ENCODE data around the gene TBC1D16. TPM values are rescaled to one million over a fixed set of nuclear protein-coding genes. Genes with fewer than 3 reads are reported as not detected.

The TBC1D16 gene
- total RNA-seq, 1 donor from 2014 or later = 21.2 TPM

DNA sequence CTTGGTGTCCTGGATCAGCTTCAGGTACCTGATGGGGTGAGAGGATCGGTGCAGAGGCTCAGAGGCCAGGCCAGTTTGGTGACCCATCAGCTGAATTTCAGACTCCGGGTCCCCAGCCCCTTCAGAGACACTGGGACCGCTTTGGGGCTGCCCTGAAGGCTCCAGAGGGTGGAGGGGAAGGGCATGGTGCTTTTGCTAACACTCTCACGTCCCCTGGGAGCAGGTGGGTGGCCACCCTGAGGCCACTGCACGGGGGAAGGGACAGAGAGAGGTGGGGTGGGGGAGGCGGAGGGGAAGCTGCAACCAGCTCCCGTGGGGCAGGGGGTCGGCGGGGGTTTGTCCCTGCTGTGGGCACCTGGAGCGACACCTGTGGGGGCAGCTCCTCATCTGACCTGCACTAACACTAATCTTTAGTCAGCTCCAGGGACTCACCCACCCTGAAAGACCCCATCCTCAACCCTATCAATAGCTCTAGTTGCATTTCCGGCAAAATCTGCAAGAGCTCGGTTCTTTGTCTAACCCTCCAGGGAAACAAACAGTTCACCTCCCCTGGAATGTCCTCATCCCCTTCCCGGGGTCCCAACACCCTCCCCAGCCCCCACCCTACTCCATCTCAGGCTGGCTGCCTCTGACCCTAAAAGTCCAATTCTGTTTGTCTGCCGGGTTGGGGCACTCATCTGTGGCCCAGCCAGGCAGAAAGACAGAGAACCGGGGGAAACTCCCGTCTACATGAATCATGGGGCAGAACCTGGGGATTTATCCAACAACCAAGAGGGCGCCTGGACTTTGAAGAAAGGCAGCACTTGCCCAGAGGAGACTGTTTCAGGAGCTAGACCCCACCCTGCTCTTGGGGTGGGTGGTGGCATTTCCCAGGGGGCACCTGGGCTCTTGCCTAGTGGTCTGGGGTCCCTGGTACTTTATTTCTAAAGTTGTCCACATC, 104.5 kb downstream of the TBC1D16 start:
- Histone ChIP-seq H3K9me3 (ENCODE audit: low read depth) (no peaks in the 10 kb centered on the region), H3F3A (ENCODE audit: low read depth) (peaks cover 34% of the 10 kb centered on the region), H3K4me1 (peaks cover 16% of the 10 kb centered on the region), H3K36me3 (no peaks in the 10 kb centered on the region), H3K4me3 (peak overlapping the region; percentile 68), H3K9ac (no peak overlapping the region), H2AFZ (replicated peaks) (no peak overlapping the region), H3K27me3 (peaks cover 60% of the 10 kb centered on the region), H3K79me2 (ENCODE audit: low read depth) (no peaks in the 10 kb centered on the region), H3K4me2 (peak overlapping the region; percentile 96), H3K27ac (no peak overlapping the region), H4K20me1 (ENCODE audit: low read depth) (peaks cover 2% of the 10 kb centered on the region)
- H3K27ac Mint-ChIP-seq = no peak overlapping the region
- peak overlapping the region; percentile 72 for H3K4me3 Mint-ChIP-seq
- H3K27me3 Mint-ChIP-seq (ENCODE audit: insufficient read depth, low read depth) = peaks cover 18% of the 10 kb centered on the region
- TF ChIP-seq, protein P1, sequence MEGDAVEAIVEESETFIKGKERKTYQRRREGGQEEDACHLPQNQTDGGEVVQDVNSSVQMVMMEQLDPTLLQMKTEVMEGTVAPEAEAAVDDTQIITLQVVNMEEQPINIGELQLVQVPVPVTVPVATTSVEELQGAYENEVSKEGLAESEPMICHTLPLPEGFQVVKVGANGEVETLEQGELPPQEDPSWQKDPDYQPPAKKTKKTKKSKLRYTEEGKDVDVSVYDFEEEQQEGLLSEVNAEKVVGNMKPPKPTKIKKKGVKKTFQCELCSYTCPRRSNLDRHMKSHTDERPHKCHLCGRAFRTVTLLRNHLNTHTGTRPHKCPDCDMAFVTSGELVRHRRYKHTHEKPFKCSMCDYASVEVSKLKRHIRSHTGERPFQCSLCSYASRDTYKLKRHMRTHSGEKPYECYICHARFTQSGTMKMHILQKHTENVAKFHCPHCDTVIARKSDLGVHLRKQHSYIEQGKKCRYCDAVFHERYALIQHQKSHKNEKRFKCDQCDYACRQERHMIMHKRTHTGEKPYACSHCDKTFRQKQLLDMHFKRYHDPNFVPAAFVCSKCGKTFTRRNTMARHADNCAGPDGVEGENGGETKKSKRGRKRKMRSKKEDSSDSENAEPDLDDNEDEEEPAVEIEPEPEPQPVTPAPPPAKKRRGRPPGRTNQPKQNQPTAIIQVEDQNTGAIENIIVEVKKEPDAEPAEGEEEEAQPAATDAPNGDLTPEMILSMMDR (IDR thresholded peaks at IDR 0.05) = no peak
- TF ChIP-seq EZH2 (IDR thresholded peaks at IDR 0.05) (no peak), EZH2phosphoT487 (IDR thresholded peaks at IDR 0.05) (no peak)
- DNase-seq (ENCODE audit: low spot score) = peak; percentile 46
- H3K4me1 Mint-ChIP-seq = peaks cover 33% of the 10 kb centered on the region
- H3K36me3 Mint-ChIP-seq = no peaks in the 10 kb centered on the region
- H3K9me3 Mint-ChIP-seq = no peaks in the 10 kb centered on the region

DNA sequence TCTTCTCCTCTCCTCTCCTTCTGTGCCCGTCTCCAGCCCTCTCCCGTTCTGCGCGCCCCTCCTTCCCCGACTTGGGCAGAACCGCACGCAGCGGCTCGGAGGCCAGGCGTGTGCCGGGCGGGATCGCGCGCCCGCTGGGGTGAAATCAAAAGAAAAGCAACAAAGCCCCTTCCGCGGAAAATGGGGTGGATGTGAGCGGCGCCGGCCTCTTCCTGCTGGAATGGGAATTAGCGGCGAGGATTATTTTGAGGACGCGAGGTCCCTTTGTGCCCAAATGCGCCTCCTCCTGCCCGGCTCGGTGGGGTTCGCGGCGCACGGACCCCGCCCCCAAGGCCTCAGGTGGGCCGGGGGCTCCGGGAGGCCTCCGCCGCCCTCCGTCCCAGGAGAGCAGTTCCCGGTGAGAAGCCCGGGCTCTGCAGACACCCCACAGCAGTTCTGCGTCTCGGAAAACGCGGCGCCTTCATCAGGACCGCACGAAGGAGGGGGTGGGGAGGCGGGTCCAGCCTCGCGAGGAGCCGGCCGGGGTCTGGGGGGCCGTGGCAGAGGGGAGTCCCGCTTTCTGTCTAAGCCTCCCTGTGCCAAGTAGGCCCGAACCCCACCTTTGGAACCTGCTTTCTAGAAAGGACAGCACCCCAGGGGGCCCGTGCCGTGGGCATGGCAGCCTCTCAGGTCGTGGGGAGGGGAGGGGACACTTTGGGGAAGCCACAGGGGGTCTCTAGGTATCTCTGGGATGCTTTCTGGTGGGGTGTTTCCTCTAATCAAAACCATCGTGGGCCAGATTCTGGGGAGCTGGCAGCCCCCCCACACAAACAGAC, 105.4 kb downstream of the TBC1D16 start:
- Mint-ChIP-seq H3K4me1 (peaks cover 29% of the 10 kb centered on the region), H3K4me3 (peak overlapping the region; percentile 73), H3K27me3 (ENCODE audit: insufficient read depth, low read depth) (peaks cover 18% of the 10 kb centered on the region), H3K36me3 (no peaks in the 10 kb centered on the region), H3K9me3 (no peaks in the 10 kb centered on the region), H3K27ac (no peak overlapping the region)
- Histone ChIP-seq H3F3A (ENCODE audit: low read depth) (peaks cover 34% of the 10 kb centered on the region), H4K20me1 (ENCODE audit: low read depth) (no peaks in the 10 kb centered on the region), H3K4me3 (peak overlapping the region; percentile 68), H3K27me3 (peaks cover 64% of the 10 kb centered on the region), H3K4me2 (peak overlapping the region; percentile 96), H3K27ac (no peak overlapping the region), H3K4me1 (peaks cover 16% of the 10 kb centered on the region), H3K36me3 (no peaks in the 10 kb centered on the region), H3K79me2 (ENCODE audit: low read depth) (no peaks in the 10 kb centered on the region), H3K9me3 (ENCODE audit: low read depth) (no peaks in the 10 kb centered on the region), H2AFZ (replicated peaks) (peak overlapping the region; percentile 85), H3K9ac (peak overlapping the region; percentile 42)
- TF ChIP-seq EZH2phosphoT487 (IDR thresholded peaks at IDR 0.05) = peak; percentile 45
- no peak for TF ChIP-seq EZH2 (IDR thresholded peaks at IDR 0.05)
- TF ChIP-seq, protein P1 (IDR thresholded peaks at IDR 0.05) = no peak
- DNase-seq (ENCODE audit: low spot score) = peak; percentile 88

DNA sequence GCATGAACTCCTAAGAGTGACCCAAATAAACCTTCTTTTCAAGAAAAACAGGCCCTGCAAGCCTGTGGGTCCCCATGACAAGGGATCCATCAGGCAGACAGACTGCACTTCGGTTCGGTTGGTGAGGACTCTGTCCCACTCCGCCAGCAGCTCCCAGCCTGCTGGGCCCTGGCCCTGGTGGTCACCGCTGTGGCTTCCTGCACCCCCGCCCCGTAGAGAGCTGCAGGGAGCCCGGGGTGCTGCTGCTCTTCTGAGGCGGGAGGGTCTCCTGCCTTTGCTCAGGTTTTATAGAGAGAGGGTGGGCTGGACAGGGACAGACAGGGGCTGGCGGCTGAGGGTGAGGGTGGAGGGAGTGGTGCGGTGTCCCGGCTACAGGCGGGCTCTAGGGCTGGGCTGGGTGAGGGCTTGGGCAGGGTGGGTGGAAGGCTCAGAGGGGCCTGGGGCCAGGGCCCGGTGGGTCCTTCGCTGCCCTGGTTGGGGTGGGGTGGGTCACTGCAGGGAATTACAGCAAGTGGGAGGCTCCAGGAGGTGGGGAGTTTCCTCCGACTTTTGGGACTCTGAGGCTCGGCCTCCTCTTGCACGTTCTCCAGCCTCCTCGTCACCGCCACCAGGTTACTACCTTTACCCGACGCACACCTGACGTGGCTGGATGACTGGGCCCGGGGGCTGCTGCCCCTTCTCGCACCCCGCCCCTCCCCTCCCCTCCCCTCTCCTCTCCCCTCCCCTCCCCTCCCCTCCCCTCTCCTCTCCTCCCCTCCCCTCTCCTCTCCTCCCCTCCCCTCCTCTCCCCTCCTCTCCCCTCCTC, 106.2 kb downstream of the TBC1D16 start:
- Histone ChIP-seq H4K20me1 (ENCODE audit: low read depth) (peaks cover 4% of the 10 kb centered on the region), H3K79me2 (ENCODE audit: low read depth) (no peaks in the 10 kb centered on the region), H3K4me2 (peak overlapping the region; percentile 96), H2AFZ (replicated peaks) (no peak overlapping the region), H3K27me3 (peaks cover 64% of the 10 kb centered on the region), H3K9ac (no peak overlapping the region), H3K9me3 (ENCODE audit: low read depth) (no peaks in the 10 kb centered on the region), H3K36me3 (no peaks in the 10 kb centered on the region), H3K4me3 (peak overlapping the region; percentile 68), H3F3A (ENCODE audit: low read depth) (peaks cover 34% of the 10 kb centered on the region), H3K4me1 (peaks cover 16% of the 10 kb centered on the region), H3K27ac (no peak overlapping the region)
- DNase-seq (ENCODE audit: low spot score) = peak; percentile 43
- no peaks in the 10 kb centered on the region for H3K9me3 Mint-ChIP-seq
- H3K4me3 Mint-ChIP-seq = no peak overlapping the region
- TF ChIP-seq EZH2phosphoT487 (IDR thresholded peaks at IDR 0.05) = no peak
- TF ChIP-seq EZH2 (IDR thresholded peaks at IDR 0.05) = no peak
- TF ChIP-seq, protein P1 (IDR thresholded peaks at IDR 0.05) = no peak
- H3K27me3 Mint-ChIP-seq (ENCODE audit: insufficient read depth, low read depth) = peaks cover 18% of the 10 kb centered on the region
- no peak overlapping the region for H3K27ac Mint-ChIP-seq
- no peaks in the 10 kb centered on the region for H3K36me3 Mint-ChIP-seq
- H3K4me1 Mint-ChIP-seq = peaks cover 34% of the 10 kb centered on the region
